GM23248 (cell line): ENCODE results near the gene CNRIP1.

Source experiments
- EZH2 ChIP-seq: fragments of 200-600 bp; sonication (generic); IDR thresholded peaks from 2 replicates; pipeline ENCODE4 v1.6.1; 2018; ENCODE audit warnings: antibody characterized with exemption, mild to moderate bottlenecking; ENCODE audit not compliant: insufficient read depth, poor library complexity, severe bottlenecking
- EZH2phosphoT487 ChIP-seq: fragments of 200-600 bp; sonication (generic); IDR thresholded peaks from 2 replicates; pipeline ENCODE4 v1.6.1; 2018; ENCODE audit warnings: antibody characterized with exemption, moderate library complexity, mild to moderate bottlenecking, low read depth; ENCODE audit not compliant: insufficient read depth

DNA sequence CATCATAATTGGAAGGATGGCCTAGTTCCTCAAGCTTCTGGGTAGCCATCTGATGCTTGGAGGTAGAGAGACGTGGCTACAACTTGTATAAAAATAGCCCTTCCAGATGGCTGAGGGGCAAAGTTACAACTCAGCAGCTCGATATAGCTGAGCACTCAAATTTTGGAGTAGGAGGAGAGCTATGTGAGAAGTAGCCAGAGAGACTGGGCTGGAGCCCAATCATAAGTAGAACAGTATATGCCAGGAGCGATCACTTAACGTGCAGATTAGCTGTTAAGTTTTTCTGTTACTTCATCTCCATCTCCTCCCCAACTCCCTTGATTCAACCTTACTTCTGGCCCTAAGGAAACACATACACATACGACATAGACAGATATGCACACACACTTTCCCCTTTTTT is 28.8 kb downstream of the CNRIP1 start:
- no peak for TF ChIP-seq EZH2phosphoT487
- TF ChIP-seq EZH2: no peak
